Peyer's patch (tissue), 4 donors: ENCODE data around the gene NEUROD2.

Experiments
- CTCF ChIP-seq, 6 experiments: fragments of 450-650 bp in 4 of 6; fragments of 200-600 bp in 2 of 6; sonication (generic) in 1 of 6; IDR thresholded peaks; one replicate each; pipeline ENCODE4 v1.5.1; 2017 to 2019; ENCODE audit warnings: antibody characterized with exemption in 6 of 6, mild to moderate bottlenecking in 3 of 6, moderate library complexity in 1 of 6
- POLR2A ChIP-seq, 2 donors: fragments of 450-650 bp; IDR thresholded peaks; one replicate each; pipeline ENCODE4 v1.5.1; 2017; ENCODE audit warnings: antibody characterized with exemption in 2 of 2, mild to moderate bottlenecking in 2 of 2, moderate library complexity in 2 of 2

DNA sequence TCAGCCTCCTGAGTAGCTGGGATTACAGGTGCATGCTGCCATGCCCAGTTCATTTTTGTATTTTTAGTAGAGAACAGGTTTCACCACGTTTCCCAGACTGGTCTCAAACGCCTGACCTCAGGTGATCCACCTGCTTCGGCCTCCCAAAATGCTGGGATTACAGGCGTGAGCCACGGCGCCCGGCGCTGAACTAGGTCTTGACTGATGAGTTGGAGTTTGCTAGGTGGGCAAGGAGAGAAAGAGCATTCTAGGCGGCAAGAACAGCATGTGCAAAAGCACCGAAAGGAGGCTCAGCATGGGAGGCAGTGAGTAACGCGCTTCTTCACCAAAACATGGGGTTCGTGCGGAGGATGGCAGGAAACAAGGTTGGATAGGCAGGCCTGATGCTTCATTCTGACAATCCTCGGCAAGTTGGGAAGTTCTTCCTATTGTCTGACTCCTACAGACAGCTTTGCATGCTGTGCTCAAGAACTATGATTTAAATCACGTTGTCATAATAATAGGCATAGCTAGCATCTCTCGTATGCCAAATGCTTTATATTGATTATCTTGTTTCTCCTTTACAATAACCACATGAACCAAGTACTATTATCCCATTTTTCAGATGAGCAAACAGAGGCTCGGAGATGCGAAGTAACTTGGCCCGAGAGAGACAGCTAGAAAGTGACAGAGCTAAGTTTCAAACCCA is 26.5 kb downstream of the NEUROD2 start:
- TF ChIP-seq CTCF (IDR thresholded peaks at IDR 0.05) (no peak), POLR2A (IDR thresholded peaks at IDR 0.05) (no peak)
